Measurements from ENCODE around the gene ROR2. TPM values are rescaled to one million over a fixed set of nuclear protein-coding genes. Genes with fewer than 3 reads are reported as not detected.

The ROR2 gene
- total RNA-seq, 1 experiment from 2014 or later, result 0.84 TPM

DNA sequence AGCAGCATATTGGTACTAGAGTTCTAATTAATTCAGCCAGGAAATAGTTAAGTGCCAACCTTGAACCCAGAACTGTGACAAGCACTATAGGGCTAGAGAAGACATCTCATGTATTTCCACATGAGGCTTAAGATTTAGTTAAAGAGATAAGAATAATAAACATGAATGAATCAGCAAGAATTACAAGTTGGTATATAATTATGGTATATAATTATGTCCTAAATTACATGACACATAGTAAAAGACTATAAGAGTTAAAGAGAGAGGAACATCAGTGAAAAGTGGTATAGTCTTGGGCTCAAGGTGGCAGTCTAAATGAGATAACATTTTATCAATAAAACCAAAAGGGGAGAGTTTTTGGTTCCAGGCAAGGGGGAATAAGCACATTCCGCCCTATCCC is 303.3 kb downstream of the ROR2 start:
- TF ChIP-seq, protein P1, sequence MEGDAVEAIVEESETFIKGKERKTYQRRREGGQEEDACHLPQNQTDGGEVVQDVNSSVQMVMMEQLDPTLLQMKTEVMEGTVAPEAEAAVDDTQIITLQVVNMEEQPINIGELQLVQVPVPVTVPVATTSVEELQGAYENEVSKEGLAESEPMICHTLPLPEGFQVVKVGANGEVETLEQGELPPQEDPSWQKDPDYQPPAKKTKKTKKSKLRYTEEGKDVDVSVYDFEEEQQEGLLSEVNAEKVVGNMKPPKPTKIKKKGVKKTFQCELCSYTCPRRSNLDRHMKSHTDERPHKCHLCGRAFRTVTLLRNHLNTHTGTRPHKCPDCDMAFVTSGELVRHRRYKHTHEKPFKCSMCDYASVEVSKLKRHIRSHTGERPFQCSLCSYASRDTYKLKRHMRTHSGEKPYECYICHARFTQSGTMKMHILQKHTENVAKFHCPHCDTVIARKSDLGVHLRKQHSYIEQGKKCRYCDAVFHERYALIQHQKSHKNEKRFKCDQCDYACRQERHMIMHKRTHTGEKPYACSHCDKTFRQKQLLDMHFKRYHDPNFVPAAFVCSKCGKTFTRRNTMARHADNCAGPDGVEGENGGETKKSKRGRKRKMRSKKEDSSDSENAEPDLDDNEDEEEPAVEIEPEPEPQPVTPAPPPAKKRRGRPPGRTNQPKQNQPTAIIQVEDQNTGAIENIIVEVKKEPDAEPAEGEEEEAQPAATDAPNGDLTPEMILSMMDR (IDR thresholded peaks at IDR 0.05; ENCODE audit: unreplicated experiment), result no peak
- Mint-ChIP-seq H3K27ac (ENCODE audit: low read depth, unreplicated experiment) (no peak overlapping the region), H3K4me1 (ENCODE audit: insufficient read depth, unreplicated experiment) (peaks cover 5% of the 10 kb centered on the region), H3K9me3 (ENCODE audit: unreplicated experiment) (no peaks in the 10 kb centered on the region), H3K4me3 (ENCODE audit: unreplicated experiment) (no peak overlapping the region), H3K27me3 (ENCODE audit: insufficient read depth, unreplicated experiment) (no peaks in the 10 kb centered on the region), H3K36me3 (ENCODE audit: insufficient read depth, unreplicated experiment) (no peaks in the 10 kb centered on the region)
- no TSS peak for BruUV-seq (replicated peaks)
- no peak for DNase-seq (ENCODE audit: unreplicated experiment)
- CTCF ChIA-PET, result no interaction called here
- intact Hi-C loops (cut with micrococcal nuclease), result no loop called here
- POLR2A ChIA-PET, result no interaction called here

DNA sequence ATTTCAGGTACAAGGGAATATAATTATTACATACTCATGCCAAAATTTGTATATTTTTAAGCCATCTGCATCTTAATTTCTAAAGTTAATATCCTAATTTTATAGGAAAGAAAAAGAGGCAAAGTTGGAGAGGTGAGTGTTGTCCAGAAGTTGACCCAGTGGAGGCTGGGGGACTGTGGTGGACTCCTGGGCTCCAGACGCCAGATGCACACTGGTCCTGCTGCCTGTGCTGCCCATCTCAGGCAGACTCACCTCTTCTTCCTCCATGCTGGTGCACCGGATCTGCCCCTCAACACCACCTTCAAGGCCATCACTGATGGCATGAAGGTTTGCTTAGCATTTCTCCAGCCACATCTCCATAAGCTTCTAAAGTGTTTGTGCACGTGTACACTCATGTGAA is 305.6 kb downstream of the ROR2 start:
- Mint-ChIP-seq H3K36me3 (ENCODE audit: insufficient read depth, unreplicated experiment) (no peaks in the 10 kb centered on the region), H3K4me3 (ENCODE audit: unreplicated experiment) (no peak overlapping the region), H3K9me3 (ENCODE audit: unreplicated experiment) (no peaks in the 10 kb centered on the region), H3K27ac (ENCODE audit: low read depth, unreplicated experiment) (no peak overlapping the region), H3K27me3 (ENCODE audit: insufficient read depth, unreplicated experiment) (no peaks in the 10 kb centered on the region), H3K4me1 (ENCODE audit: insufficient read depth, unreplicated experiment) (peaks cover 5% of the 10 kb centered on the region)
- ChIA-PET POLR2A (no interaction called here), CTCF (no interaction called here)
- no TSS peak for BruUV-seq (replicated peaks)
- intact Hi-C loops (cut with micrococcal nuclease), result no loop called here
- DNase-seq (ENCODE audit: unreplicated experiment), result no peak
- TF ChIP-seq, protein P1 (IDR thresholded peaks at IDR 0.05; ENCODE audit: unreplicated experiment), result no peak

DNA sequence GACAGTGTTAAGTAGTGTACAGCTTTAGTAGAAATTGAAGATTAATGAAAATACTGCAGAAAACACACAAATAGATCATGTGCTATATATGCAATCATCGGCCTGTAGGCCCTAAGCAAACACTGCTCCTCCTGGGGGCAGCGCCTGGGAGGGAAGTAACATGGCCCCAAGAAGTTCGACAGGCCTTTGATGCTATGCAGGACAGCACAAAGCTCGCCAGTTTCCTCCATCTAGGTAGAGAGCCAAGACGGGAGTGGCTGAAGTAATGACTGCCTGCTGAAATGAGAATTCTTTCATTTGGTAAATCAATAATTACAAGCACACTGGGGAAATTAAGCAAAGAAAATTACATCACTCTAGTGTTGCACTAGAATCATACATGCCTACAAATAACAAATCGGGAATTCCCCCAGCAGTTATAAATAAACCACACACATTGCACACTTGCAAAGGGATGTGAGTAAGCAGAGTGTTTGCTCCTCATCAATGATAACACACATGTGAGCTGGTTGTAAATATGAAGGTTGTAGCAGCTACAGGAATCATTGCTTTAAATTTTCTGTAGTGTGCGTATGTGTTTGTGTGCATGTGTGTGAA is 306.4 kb downstream of the ROR2 start:
- POLR2A ChIA-PET, result no interaction called here
- no peak for DNase-seq (ENCODE audit: unreplicated experiment)
- intact Hi-C loops (cut with micrococcal nuclease), result no loop called here

DNA sequence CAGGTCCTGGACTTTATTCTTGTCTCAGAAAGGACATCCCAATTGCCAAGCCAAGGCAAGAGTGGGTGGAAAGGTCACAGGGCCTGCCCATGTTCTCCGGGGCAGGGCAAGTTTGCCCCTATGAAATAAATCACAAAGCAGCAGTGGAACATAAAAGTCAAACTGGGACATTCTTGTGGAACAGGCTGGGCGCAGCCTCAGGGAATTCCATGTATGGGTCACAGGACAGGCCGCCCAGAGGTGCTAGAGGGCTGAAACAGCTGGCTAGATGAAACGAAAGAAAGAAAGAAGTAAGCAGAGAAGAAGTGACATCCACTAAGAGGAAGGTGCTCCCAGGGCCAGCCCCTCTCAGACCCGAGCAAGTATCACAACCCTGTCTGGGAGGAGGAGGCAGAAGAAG is 307.3 kb downstream of the ROR2 start:
- TF ChIP-seq, protein P1 (IDR thresholded peaks at IDR 0.05; ENCODE audit: unreplicated experiment), result no peak
- H3K4me3 Mint-ChIP-seq (ENCODE audit: unreplicated experiment), result no peak overlapping the region
- CTCF ChIA-PET, result no interaction called here
- peaks cover 5% of the 10 kb centered on the region for H3K4me1 Mint-ChIP-seq (ENCODE audit: insufficient read depth, unreplicated experiment)
- H3K9me3 Mint-ChIP-seq (ENCODE audit: unreplicated experiment), result no peaks in the 10 kb centered on the region
- no TSS peak for BruUV-seq (replicated peaks)
- no peak overlapping the region for H3K27ac Mint-ChIP-seq (ENCODE audit: low read depth, unreplicated experiment)
- no peaks in the 10 kb centered on the region for H3K36me3 Mint-ChIP-seq (ENCODE audit: insufficient read depth, unreplicated experiment)
- POLR2A ChIA-PET, result no interaction called here
- no peaks in the 10 kb centered on the region for H3K27me3 Mint-ChIP-seq (ENCODE audit: insufficient read depth, unreplicated experiment)
- intact Hi-C loops (cut with micrococcal nuclease), result no loop called here
- DNase-seq (ENCODE audit: unreplicated experiment), result no peak

More for the DNA sequence above, 306.4 kb downstream of the ROR2 start:
- Mint-ChIP-seq H3K4me3 (ENCODE audit: unreplicated experiment) (no peak overlapping the region), H3K9me3 (ENCODE audit: unreplicated experiment) (no peaks in the 10 kb centered on the region), H3K36me3 (ENCODE audit: insufficient read depth, unreplicated experiment) (no peaks in the 10 kb centered on the region), H3K4me1 (ENCODE audit: insufficient read depth, unreplicated experiment) (peaks cover 5% of the 10 kb centered on the region), H3K27ac (ENCODE audit: low read depth, unreplicated experiment) (no peak overlapping the region), H3K27me3 (ENCODE audit: insufficient read depth, unreplicated experiment) (no peaks in the 10 kb centered on the region)
- CTCF ChIA-PET, result interaction anchor here (0.6 kb wide), 1 partner anchor 91 kb away, joined by 3 read pairs; no protein-coding TSS in a partner anchor
- no TSS peak for BruUV-seq (replicated peaks)
- TF ChIP-seq, protein P1 (IDR thresholded peaks at IDR 0.05; ENCODE audit: unreplicated experiment), result no peak
